AG10803 (cell line): ENCODE measurements around the gene NLRP6.

Experiments
- DNase-seq: peaks from one replicate; pipeline ENCODE4 v3.0.0; 2010; ENCODE audit warnings: low read depth
- H3K4me3 ChIP-seq: 2 replicates; pipeline ENCODE4 v1.5.1; 2011; ENCODE audit warnings: mild to moderate bottlenecking, low read length, control low read depth
- TF ChIP-seq, protein P1 (sequence below): conservative IDR thresholded peaks from 2 replicates; pipeline ENCODE4 v1.5.1; 2011; ENCODE audit warnings: mild to moderate bottlenecking, low read length, control low read depth, inconsistent platforms

NLRP6 gene

DNA sequence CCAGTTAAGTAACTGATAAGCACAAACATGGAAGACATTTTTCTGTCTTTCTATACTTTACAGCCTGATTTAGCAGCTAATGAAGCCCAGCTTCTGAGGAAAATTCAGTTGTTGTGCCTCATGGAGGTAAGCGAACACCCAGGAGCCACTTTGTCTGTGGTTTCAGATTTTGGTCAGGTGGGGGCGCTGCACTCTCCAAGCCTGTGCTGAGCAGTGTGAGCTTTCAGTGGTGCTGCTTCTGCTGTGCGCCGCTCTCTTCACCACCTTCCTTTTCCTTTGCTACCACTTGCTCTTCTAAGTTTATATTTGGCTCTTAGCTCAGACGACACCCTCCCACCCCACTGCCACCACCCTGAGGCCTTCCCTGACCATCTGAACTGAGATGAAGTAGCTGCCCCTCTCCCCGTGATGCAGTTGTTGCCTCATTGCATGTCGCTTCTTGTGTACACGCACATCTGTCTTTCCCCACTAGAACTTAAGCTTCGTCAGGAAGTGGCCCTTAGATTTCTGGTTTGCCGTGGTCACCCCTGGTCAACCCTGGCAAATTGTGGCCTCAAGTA lies 27.4 kb upstream of the NLRP6 start:
- TF ChIP-seq, protein P1, sequence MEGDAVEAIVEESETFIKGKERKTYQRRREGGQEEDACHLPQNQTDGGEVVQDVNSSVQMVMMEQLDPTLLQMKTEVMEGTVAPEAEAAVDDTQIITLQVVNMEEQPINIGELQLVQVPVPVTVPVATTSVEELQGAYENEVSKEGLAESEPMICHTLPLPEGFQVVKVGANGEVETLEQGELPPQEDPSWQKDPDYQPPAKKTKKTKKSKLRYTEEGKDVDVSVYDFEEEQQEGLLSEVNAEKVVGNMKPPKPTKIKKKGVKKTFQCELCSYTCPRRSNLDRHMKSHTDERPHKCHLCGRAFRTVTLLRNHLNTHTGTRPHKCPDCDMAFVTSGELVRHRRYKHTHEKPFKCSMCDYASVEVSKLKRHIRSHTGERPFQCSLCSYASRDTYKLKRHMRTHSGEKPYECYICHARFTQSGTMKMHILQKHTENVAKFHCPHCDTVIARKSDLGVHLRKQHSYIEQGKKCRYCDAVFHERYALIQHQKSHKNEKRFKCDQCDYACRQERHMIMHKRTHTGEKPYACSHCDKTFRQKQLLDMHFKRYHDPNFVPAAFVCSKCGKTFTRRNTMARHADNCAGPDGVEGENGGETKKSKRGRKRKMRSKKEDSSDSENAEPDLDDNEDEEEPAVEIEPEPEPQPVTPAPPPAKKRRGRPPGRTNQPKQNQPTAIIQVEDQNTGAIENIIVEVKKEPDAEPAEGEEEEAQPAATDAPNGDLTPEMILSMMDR = peak; percentile 68
- DNase-seq = peak; percentile 52
- H3K4me3 ChIP-seq = no peak overlapping the region

DNA sequence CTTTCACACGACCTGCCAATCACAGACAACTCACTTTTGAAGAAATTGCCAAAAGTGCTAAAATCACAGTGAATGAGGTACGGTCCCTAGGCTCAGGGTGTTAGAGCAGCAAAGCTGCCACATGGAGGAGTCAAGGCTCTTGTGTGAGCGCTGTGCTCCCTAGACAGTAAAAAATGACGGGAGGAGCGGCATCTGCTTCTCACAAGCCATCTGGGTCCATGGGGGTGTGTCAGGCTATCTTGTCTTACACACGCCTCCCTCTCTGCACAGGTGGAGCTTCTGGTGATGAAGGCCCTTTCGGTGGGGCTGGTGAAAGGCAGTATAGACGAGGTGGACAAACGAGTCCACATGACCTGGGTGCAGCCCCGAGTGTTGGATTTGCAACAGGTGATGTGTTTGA lies 26.7 kb upstream of the NLRP6 start:
- peak; percentile 15 for DNase-seq
- TF ChIP-seq, protein P1 = 0 out of 2 replicates have a peak, but pooled peaks have one; percentile 4
- no peak overlapping the region for H3K4me3 ChIP-seq

DNA sequence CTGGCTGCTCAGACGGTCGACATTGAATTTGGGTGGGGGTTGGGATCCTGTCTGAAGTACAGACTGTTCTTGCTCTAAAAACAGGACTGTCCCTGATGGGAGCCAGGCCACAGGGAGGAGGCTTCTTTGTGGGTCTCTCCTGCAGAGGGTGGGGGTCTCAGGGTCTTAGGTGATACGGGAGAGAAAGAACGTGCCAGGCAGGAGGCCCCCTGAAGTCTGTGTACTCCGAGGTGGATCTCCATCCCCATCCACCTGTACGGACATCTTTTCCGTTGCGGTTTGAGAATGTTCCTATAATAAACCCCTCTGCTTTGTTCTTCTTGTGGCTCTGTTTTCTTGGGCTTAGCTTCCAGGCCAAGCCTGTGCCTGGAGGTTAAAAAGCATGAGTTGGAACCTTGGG lies 25.5 kb upstream of the NLRP6 start:
- DNase-seq = no peak
- TF ChIP-seq, protein P1 = no peak
- H3K4me3 ChIP-seq = no peak overlapping the region

DNA sequence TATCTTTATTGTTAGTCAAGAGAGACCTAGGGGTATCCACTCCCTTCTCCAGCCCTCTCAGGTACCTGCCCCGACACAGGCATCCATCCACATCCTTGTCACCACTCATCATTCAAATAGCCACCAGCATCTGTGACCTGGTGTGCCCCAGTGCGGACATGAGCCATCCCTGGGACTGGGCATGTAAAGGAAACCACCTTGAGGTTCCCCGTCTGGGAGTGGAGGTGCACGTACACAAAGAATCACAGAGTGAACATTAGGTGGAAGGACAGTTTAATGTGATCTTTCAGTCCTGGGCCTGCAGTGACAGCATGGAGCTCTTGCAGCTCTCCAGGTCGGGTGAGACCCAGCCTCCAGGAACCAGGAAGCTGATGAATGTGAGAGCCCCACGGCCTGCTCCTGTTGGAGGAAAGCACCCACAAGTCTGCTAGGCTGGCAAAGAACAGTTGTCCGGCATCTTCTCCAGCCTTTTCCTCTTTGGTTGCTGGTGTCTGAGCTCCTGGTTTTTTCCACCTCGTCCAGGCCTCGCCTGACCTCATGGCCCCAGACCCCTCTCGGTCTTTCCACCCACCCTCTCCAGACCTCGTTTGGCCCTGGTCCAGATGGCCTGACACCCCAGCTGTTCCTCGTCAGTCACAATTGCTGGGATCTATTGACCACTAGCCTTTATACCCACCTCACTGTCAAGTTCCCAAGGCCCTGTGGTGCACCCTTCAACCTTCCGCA lies 24.9 kb upstream of the NLRP6 start:
- no peak for DNase-seq
- TF ChIP-seq, protein P1 = no peak
- H3K4me3 ChIP-seq = no peak overlapping the region

DNA sequence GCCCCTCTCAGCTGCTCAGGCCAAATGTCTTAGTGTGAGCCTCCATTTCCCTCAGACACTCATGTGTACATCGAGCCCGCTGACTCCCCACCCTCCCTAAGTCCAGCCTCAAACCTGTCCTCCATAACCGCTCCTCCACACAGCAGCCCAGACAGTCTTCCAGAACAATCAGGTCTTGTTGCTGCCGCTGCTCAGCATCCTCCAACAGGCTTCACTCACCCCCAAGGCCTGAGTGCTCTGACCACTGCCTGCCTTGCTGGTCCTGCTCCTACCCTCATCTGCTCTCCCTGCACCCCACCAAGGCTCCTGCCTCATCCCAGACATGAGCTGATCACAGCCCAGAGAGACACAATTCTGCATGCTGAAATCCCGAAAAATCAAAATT lies 24.3 kb upstream of the NLRP6 start:
- no peak for DNase-seq
- H3K4me3 ChIP-seq = no peak overlapping the region
- TF ChIP-seq, protein P1 = no peak

DNA sequence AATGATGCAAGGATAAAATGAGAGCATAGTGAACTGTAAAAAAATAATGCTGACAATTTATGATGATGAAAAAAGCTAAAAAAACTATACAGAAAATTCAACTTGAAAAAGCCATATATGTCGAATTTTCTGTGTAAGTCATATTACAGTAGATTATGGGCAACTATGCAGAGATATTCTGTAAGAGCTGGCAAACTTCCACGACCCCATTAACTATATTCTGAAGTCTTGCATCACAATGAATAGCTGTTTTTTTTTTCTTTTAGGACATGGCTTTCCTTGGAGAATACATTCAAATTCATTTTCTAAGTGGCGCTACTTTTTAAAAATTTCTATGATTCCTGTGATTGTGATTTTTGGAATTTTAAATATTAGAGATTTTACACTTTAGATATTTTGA lies 23.0 kb upstream of the NLRP6 start:
- TF ChIP-seq, protein P1 = no peak
- DNase-seq = peak; percentile 19
- H3K4me3 ChIP-seq = no peak overlapping the region

DNA sequence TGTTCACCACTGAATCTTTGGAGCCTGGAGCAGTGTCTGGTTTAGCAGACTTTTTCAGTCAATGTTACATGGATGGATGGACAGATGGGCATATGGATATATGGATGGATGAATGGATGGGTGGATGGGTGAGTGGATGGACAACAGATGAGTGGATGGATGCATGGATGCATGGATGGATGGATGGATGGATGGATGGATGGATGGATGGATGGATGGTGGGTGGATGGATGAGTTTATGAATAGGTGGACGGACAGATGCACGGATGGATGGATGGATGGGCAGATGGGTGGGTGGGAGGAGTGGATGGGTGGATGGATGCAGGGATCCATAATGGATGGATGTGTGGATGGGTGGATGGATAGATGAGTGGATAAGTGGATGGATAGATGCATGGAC lies 22.4 kb upstream of the NLRP6 start:
- H3K4me3 ChIP-seq = no peak overlapping the region
- TF ChIP-seq, protein P1 = no peak
- DNase-seq = no peak
